ENCODE measurements around the gene CPNE6.

CPNE6 gene

DNA sequence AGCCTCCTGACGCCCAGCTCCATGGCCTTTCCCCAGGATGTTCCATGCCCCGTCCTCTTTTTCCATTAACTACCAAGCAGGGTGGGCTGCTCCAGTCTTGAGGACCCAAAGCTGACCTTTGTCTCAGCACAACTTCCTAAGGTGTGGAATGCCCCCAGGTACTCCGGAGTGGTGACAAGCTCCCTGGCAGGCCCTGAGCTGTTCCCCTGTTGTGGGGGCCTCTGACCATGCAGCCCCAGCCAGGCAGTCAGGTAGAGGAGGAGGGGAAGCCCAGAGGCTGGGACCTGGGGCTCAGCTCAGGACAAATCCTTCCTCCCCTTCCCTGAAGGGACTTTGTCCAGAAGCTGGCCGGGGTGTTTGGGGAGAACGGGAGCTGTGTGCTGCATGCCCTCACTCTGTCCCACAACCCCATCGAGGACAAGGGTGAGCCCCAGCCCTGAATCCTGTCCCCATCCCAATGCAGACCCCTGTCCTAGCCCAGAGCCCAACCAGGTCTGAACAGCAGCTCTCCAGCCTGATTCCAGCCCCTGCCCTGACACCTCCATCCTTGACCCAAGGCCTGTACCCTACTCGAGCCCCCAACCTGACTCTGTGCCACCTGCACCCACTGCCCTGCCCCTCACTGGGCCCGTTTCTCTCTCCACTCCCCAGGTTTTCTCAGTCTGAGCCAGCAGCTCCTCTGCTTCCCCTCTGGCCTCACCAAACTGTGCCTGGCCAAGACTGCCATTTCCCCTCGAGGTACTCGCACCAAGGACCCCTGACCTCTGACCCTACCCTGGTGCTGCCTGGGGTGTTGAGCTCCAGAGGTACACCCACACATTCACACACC lies 15.2 kb upstream of the CPNE6 start:
- DNase-seq, result no peak

- DNase-seq, result no peak
Measured at GRCh38 chr14:24056800-24057184, 14.6 kb upstream of the CPNE6 start.

DNA sequence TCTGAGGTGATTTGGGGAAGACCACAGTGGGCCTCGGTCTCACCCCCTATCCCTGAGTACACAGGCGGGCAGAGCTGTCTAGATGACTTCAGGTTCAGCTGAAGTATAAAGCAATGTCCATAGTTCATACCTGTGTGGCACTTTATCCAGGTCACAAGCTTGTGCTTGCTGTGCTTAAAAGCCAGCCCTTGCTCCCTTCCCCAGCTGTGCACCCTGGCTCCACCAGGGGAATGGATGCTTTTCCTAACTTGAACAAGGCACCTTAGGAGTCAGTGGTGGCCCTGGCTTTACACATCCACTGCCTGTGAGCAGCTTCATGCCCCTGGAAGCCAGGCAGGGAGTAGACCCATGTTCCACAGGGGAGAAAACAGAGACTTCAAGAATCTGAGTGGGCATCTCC lies 14.1 kb upstream of the CPNE6 start:
- no peak for DNase-seq

DNA sequence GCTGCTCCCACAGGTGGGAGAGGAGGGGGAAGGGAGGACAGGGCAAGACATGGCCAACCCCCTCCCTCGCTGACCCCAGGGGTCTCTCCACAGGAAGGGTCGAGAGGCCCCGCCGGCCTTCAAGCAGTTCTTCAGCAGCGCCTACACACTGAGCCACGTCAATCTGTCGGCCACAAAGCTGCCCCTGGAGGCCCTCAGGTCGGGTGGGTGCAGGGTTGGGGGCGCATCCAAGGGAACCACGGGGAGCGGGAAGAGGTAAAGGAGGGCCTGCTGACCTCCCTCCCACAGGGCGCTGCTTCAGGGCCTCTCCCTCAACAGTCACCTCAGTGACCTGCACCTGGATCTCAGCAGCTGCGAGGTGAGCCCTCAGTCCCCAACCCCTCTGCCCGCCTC lies 13.5 kb upstream of the CPNE6 start:
- no peak for DNase-seq

DNA sequence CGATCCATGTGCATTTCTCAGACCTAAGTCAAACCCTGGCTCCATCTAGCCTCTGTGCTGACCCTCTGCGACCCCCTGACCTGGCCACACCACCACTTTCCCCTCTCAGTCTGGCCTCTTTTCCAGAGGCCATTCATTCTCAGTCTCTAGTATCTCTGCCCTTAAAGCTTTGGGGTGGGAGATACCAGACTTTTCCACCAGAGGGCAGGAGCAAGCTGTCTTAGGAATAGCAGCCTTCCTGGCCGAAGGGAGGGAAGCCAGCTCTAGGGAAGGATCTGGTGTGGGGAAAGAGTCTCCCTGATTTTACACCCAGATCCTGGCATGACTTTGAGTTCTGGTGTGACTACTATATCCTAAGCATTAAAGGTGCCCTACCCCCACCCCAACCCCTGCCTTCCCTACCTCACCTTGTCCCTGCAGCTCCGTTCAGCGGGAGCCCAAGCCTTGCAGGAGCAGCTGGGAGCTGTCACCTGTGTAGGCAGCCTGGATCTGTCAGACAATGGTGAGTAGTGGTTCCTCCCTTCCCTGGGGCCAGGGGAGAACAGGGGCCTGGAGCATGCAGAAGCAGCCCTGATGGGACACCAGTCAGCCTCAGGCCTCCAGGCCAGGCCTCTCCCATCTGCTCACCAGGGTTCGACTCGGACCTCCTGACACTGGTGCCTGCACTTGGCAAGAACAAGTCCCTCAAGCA lies 13.0 kb upstream of the CPNE6 start:
- DNase-seq, result no peak

DNA sequence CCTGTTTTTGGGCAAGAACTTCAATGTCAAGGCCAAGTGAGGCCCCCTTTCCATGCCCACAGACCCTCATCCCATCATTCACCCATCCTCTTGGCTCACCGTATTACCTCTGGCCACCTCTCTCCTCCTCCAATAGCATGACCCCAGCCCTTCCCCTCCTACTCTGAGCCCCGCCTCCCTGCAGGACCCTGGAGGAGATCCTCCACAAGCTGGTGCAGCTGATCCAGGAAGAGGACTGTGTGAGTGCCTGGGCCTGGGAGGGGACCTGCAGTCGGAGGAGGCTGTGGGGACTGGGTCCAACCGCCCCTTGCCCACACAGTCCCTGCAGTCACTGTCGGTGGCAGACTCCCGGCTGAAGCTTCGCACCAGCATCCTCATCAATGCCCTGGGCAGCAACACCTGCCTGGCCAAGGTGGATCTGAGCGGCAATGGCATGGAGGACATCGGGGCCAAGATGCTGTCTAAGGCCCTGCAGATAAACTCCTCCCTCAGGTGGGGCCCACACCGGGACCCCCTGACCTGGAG lies 12.3 kb upstream of the CPNE6 start:
- DNase-seq, result no peak

DNA sequence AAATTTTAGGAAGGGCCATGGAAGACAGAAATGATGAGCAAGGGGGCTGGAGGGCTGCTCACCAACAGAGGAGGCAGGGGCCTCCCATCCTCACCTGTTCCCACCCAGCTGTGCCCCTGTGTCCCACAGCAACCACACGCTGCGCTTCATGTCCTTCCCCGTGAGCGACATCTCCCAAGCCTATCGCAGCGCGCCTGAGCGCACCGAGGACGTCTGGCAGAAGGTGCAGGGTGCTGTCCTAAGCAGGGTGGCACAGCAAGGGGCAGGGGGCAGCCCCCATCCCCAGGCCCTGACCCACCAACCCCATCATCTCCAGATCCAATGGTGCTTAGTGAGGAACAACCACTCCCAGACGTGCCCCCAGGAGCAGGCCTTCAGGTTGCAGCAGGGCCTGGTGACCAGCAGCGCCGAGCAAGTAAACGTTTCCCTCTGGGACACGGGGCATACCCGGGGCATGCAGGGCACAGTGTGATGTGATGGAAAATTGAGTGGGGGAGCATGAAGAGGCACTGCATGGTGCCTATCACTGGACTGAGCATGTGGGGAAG lies 11.4 kb upstream of the CPNE6 start:
- DNase-seq, result no peak

- DNase-seq, result no peak
Measured at GRCh38 chr14:24060443-24060842, 10.9 kb upstream of the CPNE6 start.

DNA sequence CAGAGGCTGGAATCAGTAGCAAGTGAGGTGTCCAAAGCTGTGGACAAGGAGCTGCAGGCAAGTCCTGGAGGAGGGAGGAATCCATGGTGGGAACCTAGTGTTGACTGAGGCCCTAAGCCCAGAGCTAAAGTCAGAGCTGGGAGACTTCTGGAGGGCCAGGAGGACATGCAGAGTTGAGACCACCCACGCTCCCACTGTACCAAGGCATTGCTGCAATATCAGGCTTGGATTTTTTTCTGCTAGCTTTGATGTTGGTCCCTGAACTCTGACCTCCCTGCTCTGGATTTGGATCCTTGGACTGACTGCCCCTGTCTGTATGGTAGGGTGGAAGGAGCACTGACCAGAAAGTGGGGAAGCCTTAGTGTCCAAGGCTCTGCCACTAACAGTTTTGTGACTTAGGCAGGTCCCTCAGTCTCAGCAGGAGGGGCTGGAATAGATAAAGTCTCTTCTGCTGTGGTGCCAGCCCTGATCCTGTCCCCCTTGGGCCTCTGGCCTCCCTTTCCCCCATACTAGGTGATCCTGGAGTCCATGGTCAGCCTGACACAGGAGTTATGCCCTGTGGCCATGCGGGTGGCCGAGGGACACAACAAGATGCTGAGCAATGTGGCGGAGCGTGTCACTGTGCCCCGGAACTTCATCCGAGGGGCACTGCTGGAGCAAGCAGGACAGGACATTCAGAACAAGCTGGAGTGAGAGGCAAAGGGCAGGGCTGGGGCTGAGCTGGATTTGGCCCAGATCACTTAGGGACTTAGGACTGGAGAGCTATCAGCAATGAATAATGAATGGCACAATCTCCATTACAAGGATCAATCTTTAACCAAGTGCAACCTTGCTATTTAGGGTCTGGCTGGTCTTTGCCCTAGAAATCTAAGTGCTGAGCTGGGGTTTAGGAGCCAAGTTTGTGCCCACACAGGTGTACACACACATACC lies 10.1 kb upstream of the CPNE6 start:
- no peak for DNase-seq

- no peak for DNase-seq
Measured at GRCh38 chr14:24062216-24062980, 9.0 kb upstream of the CPNE6 start.

DNA sequence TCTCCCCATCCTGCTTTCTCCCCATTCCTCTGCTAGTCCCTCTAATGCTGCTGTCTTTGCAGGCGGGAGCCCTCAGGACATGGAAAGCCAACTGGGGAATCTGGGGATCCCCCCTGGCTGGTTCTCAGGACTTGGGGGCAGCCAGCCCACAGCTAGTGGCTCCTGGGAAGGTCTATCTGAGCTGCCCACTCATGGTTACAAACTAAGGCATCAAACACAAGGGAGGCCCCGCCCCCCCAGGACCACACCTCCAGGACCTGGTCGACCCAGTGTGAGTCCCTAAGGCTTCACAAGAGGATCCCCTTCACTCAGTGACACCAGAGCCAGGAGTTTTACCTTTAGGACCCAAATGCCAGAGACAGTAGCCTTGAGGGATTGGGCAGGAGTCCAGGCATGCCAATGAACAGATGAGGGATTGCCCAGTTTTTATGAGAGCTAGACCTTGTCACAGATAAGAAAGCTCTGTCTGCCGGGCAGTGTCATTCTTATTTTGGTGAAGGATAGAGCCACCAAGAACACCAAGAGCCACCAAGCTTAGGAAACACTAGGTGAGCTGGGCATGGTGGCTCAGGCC lies 8.0 kb upstream of the CPNE6 start:
- no peak for DNase-seq

GRCh38 chr14:24064091-24064795 lies 7.1 kb upstream of the CPNE6 start:
- no peak for DNase-seq

DNA sequence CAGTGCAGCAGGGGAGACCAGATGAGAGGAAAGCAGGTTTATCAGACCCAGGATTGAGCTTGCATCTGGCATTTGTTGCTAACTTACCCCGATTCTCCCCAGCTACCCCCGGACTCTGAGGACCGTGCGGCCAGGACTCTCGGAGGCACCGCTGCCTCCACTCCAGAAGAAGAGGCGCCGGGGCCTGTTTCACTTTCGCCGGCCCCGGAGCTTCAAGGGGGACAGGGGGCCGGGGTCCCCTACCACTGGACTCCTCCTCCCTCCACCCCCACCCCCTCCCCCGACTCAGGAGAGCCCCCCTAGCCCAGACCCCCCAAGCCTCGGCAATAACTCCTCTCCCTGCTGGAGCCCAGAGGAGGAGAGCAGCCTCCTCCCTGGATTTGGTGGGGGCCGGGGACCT lies 6.5 kb upstream of the CPNE6 start:
- DNase-seq, result no peak

DNA sequence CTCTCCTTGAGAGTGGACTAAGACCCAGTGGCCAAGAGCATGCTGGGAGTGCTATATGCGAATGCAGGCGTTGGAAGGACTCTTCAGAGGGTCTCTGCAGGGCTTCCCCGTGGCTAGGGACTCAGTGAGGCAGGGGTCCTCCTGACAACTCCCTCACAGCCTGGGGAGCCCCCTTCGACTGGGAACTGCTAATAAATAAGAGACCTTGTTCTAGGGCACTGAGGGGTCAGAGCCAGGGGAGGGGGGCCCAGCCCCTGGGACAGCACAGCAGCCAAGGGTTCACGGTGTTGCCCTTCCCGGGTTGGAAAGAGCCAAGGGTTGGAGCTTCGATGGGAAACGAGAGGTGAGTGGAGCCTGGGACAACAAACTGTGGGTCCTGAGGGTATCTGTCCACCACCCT lies 6.0 kb upstream of the CPNE6 start:
- no peak for DNase-seq

DNA sequence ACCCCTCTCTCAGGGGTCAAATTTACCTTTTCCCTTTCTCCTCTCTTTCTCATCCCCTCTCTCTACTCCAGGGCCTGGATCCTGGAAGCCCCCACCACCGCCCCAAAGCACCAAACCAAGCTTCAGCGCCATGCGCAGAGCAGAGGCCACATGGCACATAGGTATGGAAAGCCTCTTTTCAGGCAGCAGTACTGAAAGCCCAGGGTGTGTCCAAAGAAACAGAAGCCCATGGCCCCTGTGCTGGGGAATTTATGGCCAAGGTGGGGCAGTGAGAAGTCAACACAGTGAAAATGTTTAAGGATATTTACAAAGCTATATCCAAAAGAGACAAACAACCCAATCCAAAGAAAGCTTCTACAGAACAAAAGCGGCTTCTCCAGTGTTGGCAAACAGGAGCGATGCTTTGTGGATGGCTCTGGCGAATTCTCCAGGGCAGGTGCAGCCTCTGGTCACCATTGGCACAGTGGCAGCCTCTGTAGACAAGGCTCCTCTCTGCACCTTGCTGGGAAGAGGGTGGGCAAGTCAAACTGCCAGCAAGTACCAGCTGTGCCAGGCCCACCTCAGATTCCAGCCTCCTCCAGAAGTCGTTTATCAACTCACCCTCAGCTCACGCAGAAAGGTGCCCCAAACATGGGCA lies 4.7 kb upstream of the CPNE6 start:
- no peak for DNase-seq

DNA sequence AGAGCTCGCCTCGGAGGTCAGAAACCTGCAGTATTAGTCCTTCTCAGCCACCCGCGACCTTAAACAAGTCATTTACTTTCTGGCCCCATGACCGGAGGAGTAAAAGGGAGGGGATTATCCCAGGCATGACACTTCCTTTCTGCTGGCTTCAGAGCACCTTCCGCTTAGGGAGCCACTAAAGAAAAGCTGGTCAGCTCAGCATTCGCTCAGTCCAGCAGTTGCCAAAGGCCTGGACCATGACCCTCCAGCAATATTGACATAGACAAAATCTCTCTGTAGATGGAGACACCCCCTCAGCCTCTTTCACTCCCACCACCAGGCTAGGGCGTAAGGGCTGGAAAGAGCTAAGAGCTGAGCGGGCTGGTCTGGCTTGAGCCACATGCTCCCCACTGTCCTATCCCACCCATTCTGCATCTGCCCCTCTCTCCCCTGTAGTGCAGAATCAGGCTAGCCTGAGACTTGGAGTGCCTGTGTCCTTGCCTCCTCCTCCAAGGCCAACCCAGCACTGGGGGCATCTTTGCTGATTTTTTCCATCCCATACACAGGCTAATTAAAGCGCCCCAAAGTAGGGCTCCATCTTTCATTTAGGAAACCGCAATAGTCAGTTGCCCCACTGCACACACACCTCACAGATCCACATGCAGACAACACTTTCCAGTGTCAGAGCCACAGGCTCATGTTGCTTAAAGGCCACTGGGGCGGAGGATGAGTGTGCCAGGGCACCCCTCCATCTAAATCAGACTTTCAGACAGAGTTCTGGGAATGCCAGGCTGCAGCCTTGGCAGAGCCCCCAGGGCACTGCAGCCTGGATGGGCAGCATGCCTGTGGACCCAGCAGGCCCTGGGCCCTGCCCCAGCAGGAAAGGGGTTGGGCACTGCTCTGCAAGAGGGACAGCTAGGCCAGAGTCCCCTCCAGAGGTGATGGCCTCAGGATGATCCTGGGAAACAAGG lies 4.0 kb upstream of the CPNE6 start:
- DNase-seq, result no peak

- no peak for DNase-seq
Measured at GRCh38 chr14:24068711-24069410, 2.5 kb upstream of the CPNE6 start.

- DNase-seq, result no peak
Measured at GRCh38 chr14:24069411-24069735, 2.0 kb upstream of the CPNE6 start.

Data from NCI-H2029 treated with DMSO at 0.1 percent for 48 hours (cell line).